Activated T-helper 1 cell treated with anti-CD3 and anti-CD28 coated beads, Interleukin-2, amount 50 U/mL, for 16 hours (primary cell): Measurements from ENCODE around the gene ACD.
A peak's percentile ranks its signal among the peaks of the same experiment; 100 is the strongest.

ENCODE experiments used
- DNase-seq, 2 donors: peaks; one replicate each; pipeline ENCODE4 v3.0.0-alpha.2; 2020; ENCODE audit warnings: low read depth in 1 of 2, low spot score in 1 of 2

The ACD gene

DNA sequence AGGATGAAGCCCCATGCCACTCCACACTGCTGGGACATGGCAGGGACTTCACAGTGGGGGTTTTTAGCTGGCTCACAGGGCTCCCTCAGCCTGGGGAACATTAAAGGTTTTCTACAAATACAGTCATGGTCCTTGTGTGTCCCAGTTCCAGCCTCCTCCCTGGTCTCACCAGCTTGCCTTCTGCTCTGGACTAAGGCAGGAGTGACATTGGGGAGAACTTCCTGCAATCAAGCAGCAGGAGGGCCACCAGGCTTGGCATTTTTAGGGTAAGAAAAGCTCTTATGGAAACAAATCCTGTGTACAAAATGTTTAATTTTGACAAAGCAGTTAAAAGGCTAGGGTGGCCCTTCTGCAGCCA lies 2.6 kb upstream of the ACD start:
- no peak for DNase-seq

DNA sequence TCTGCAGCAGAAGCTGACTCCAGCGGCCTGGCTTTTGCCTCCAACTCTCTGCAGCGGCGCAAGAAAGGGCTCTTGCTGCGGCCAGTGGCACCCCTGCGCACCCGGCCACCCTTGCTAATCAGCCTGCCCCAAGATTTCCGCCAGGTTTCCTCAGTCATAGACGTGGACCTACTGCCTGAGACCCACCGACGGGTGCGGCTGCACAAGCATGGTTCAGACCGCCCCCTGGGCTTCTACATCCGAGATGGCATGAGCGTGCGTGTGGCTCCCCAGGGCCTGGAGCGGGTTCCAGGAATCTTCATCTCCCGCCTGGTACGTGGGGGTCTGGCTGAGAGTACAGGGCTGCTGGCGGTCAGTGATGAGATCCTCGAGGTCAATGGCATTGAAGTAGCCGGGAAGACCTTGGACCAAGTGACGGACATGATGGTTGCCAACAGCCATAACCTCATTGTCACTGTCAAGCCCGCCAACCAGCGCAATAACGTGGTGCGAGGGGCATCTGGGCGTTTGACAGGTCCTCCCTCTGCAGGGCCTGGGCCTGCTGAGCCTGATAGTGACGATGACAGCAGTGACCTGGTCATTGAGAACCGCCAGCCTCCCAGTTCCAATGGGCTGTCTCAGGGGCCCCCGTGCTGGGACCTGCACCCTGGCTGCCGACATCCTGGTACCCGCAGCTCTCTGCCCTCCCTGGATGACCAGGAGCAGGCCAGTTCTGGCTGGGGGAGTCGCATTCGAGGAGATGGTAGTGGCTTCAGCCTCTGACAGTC lies 2.0 kb upstream of the ACD start:
- DNase-seq: no peak

DNA sequence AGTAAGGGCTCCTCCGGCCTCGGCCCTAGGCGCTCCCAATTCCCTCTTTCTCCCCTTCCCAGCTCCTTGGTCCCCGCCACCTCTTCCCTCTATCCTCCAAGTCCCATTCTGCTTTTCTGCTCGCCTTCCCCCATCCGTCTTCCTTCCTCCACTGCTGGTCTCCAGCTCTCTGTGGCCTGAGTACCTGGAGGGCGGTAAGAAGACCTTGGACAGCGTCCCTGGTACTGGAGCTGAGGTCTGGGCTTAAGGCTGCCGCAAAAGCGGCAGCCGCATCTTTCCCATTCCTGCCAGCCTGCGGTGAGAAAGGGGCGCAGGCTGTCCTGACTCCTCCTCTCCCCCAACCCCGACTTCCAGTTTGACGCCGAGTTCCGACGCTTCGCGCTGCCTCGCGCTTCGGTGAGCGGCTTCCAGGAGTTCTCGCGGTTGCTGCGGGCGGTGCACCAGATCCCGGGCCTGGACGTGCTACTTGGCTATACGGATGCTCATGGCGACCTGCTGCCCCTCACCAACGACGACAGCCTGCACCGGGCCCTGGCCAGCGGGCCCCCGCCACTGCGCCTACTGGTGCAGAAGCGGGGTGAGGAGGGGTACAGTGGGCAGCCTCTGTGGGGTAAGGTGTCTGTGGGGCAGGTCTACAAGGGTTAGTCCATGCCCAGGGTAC lies 1.2 kb upstream of the ACD start:
- no peak for DNase-seq

DNA sequence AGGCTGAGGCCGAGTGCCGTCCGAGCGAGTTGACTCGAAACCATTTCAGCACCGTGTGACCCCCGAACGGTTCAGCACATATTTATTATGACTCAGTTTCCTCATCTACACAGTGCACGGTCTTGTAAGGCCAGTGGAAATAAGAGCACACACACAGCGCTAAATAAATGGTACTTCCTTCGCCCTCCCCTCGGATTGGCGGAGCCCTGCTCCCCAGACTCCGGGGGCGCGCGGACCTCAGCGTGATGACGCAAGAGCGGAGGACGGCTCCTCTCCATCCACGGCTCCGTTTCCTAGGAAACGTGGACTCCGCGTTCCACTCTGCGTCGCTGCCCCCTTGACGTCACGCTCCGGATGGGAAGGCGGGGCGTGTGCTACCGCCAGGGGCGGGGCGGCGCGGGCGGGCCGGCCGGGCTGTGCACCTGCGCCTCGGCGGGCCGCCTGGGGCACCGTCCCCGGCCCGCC lies 536 bp upstream of the ACD start, which contains the start of gene PARD6A:
Gene PARD6A (plus strand): TSS at position 397 of the 465 bp plus-strand sequence. CDS start 79 bp downstream, outside the sequence.
- peak; percentile 86 to 92 for DNase-seq

DNA sequence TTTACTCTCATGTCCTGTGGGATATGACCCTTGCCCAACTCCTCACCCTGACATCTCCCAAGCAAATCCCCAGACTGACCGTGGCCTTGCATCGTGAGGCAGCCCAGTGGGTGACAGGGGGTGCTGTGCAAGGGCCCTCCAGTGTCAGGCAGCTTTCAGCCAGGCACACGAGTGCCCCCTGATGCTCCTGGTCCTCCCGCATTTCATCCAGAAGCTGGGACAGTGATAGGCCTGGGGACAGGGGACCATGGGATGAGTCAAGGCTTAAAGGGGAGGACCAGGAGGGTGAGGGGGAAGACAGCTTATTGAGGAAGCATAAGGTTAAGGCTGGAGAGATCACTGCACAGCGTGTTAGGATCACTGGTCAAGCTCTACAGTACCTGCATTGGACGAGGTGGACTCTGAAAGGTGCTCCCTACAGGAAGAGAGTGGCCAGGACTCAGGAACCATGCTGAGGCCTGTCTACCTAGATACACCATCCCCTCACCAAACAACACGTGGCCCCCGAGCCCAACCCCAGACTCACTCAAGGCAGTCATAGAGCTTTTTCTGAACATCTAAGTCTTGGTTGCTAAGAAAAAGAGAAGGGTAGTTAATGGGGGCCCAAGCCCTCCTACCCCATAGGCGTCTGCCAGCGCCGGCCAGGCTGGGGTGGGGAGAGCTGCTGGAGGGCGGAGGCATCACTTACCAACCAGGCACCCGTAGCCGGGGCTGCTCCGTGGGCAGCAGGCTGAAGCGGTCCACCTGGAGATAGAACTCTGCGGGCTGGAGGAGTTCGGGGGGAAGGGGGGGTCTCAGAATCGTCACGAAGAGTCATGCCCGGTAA lies 998 bp downstream of the ACD start:
- DNase-seq: no peak

DNA sequence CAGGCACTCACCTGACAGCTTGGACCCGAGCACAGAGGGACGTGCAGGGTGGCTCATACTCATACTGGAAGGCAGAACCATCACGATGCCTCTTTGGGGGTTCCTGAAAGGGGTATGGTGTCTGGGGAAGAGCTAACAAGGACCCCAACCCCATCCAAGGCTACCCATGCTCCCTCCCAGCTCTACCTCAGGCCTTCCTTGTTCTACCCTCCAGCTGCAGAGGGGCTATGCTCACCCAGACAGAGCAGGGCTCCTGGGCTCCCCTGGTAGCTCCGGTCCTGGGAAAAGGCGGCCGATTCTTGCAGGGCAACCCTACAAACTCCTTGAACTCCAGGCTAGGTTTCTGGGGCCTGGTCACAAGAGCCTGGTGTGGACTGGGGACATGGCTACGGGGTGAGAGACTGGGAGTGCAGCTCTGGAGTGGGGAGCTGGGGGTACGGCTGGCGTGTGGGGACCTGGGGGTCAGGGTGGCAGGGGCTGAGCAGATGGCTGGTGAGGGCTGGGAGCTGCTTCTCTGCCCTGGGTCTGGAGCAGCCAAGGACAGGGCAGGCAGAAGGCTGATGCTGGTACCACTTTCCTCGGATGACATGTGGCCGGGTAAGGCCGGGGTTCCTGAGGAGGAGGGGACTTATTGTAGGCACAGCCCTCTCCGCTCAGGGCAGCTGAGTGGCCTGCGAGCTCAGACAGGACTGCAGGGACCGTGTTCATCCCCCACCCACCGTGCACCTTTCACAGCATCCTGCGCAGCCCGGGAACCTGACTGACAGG lies 2.1 kb downstream of the ACD start:
- no peak for DNase-seq

DNA sequence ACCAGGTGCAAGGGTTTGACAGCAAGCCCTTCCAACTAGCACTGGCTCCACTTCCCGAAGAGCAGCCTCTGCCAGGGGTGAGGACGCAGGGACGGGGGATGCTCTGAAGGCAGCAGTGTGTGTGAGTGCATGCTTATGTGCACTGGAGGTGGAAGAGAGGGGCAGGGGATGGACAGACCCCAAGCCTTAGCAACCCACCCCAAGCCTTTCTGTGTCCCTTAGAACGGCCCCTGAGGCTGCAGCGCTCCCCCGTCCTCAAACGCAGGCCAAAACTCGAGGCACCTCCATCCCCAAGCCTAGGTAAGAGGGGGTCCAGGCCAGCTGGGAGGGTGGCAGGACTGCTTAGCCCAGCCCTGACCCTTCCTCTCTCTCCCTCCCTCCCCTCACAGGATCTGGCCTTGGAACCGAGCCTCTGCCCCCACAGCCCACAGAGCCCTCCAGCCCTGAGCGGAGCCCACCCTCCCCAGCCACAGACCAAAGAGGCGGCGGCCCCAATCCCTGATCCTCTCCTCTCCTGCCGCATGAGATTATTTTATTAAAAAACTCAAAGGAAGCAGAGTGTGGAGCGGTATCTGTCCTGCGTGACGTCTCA lies 2.9 kb downstream of the ACD start:
- no peak for DNase-seq

DNA sequence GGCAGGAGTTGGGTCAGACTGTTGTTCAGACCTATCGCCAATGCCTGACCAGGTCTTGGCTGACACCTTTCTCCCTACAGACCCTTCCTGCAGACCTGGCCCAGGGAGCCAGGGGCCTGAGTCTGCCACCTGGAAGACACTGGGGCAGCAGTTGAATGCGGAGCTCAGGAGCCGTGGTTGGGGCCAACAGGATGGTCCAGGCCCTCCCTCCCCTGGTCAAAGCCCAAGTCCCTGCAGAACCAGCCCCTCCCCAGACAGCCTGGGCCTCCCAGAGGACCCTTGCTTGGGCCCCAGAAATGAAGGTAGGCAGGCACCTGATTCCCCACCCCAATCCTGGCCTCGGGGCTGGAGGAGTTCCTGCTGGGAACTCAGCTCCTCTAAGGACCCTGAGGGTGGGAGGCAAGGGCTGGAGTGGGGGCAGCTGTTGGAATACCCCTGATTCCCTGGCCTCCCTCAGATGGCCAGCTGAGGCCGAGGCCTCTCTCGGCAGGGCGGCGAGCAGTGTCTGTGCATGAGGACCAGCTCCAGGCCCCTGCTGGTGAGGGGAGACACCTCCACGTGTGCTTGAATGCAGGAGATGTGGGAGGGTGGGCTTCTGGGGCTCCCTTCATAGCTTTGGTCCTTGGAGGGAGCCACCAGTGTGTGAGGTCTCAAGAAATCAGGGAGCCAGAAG lies 3.6 kb downstream of the ACD start:
- DNase-seq: no peak

DNA sequence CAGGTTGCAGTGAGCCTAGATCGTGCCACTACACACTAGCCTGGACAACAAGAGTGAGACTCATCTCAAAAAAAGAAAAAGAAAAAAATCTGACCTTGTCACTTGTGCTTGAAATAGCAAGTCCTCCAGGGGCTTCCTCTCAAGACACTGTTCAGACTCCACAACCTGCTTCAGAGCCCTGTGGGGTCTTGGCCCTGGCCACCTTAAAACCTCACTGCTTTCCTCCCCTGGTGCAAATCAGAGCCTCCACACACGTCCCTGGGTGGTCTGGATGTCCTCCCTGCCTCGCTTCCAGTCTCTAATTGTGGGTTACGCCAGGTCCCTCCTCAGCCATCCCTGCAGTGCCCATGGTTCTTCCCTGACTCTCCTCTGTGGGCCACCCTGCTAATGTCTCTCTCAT lies 4.7 kb downstream of the ACD start:
- DNase-seq: no peak

DNA sequence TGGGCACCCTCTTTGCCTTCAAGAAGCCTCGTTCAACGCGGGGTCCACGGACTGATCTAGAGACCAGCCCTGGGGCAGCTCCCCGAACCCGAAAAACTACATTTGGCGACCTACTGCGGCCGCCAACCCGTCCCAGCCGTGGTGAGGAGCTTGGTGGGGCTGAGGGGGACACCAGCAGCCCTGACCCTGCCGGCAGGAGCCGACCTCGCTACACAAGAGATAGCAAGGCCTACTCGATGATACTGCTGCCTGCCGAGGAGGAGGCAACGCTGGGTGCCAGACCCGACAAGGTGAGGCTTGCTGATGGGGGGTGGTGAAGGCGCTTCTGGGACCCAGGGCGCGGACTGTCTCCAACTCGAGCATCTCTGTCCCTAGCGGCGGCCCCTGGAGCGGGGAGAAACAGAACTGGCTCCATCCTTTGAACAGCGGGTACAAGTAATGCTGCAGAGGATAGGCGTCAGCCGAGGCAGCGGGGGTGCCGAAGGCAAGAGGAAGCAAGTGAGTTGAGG lies 5.6 kb downstream of the ACD start:
- no peak for DNase-seq

DNA sequence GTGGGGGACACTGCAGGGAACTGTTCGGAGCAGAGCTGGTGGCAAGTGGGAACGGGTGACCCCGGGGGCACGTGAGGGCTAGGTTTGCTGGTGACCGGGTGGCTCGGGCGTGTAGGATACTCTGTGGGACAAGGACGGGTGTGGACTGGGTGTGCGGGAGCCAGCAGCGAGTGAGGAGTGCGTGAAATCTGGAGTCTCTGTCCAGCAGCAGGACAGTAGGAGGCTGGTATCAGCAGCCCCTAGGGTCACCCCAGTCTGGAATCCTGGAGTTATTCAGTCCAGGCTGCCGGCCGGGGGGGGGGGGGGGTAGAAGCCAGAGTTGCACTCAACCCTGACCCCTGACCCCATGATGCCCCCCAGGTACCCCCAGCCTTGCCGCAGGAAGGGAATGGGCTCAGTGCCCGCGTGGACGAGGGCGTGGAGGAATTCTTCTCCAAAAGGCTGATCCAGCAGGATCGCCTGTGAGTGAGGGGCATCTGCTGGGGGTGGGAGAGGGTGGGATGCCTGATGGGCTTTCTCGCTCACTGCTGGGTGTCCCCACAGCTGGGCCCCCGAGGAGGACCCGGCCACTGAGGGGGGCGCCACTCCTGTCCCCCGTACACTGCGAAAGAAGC lies 6.2 kb downstream of the ACD start:
- DNase-seq: no peak

DNA sequence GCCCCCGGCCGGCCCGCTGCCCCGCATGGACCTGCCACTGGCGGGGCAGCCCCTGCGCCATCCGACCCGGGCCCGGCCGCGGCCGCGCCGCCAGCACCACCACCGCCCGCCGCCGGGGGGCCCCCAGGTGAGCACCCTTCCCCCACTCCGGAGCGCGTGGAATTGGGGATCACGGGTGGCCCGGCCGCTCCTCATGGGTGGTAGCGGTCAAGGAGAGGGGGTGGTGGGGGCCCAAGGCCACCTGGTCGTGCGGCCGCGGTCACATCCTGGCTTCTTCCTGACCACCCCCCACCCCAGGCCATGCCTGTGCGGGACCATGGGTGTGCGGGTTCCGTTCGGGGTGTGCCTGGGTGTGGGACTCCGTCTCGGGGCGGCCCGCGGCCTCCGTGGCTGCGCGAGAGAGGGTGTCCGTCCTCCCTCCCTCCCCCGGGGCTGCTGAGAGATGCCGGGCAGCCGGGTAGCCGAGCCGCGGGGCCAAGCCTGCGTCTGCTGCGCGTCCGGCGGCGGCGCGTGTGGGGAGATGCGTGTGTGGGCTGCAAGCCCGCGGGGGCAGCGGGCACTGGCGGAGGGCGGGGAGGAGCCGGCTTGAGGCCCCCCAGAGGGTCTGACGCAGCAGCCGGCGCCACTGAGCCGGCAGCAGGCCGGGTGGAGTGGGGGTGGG lies 6.8 kb downstream of the ACD start:
- no peak for DNase-seq

DNA sequence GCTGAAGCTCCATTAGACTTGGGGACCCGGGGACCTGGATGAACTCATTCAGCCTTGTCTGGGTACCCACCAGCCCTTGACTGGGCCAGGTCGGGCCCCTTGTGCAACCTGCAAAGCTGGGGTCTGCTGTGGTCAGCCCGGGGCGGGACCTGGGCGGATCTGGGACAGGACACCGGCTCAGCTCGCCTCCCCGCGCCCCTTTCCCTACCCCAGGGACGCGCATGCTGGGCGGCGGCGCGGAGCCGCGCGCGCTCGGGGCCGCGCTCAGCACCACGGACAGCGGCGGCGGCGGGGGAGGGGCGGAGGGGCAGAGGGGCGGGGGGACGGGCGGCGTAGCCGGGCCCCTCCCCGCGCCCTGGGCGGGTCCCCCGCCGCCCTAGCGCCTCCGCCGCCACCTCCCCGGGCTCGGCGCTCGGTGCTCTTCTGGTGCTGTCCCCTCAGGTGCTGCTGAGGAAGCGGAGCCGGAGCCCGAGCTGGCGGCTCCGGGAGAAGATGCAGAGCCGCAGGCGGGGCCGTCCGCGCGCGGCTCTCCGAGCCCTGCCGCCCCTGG lies 7.4 kb downstream of the ACD start:
- DNase-seq: no peak

DNA sequence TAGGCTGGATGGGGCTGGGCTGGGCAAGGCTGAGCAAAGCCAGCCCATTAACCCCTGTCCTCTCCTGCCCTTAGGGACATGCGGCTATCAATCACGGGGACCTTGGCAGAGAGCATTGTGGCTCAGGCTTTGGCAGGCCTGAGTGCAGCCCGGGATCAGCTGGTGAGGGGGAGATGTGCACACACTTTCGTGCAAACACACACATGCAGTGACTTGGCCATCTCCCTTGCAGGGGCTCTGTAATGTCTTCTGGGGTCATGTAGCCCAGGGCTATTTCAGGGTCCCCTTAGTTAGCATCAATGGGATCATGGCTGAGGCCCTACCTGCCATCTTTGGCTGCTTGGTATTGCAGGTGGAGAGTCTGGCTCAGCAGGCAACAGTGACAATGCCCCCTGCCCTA lies 8.2 kb downstream of the ACD start:
- DNase-seq: no peak

DNA sequence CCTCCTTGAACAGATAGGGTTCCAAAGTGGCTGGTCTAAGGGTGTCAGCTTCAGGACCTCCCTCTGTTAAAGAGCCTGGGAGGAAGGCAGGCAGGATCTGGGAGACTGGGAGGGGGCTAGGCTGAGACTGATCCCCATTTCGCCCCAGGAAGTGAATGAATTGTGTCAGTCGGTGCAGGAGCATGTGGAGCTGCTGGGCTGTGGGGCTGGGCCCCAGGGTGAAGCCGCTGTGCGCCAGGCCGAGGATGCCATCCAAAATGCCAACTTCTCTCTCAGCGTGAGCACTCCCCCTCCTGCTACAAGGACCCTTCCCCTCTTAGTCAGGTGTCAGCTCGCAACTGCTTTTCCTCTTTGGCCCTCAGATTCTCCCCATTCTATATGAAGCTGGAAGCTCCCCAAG lies 9.0 kb downstream of the ACD start:
- no peak for DNase-seq

DNA sequence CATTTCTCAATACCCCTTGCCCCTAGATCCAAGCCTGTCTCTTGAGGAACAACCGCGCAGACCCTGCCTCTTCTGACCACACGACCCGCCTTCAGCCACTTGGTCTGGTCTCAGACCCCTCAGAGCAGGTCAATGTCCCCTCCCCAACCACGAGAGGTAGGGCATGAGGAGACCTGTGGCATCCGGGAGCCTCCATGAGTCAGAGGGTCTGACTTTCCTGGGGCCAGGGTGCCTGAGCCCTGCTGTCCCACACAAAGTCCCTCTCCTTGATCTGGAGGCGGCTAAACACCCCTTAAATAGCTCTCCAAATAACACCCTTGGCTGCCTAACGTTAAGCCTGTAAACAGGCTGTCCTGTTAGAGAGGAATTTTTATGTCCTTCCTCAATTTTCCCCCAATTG lies 10.0 kb downstream of the ACD start:
- DNase-seq: no peak

DNA sequence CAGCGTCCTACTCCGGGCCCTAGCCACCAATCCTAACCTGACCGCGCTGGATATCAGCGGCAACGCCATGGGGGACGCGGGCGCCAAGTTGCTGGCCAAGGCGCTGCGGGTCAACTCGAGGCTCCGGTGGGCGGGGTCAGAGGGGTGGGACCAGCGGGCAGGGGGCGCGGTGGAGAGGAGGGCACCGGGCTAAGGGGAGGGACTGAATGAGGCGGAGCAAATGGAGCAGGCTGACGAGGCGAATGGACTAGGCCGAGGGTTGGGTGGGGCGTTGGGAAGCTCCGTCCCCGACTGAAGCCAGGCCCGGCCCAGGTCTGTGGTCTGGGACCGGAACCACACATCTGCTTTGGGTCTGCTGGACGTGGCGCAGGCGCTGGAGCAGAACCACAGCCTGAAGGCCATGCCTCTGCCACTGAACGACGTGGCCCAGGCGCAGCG lies 10.5 kb downstream of the ACD start:
- no peak for DNase-seq

DNA sequence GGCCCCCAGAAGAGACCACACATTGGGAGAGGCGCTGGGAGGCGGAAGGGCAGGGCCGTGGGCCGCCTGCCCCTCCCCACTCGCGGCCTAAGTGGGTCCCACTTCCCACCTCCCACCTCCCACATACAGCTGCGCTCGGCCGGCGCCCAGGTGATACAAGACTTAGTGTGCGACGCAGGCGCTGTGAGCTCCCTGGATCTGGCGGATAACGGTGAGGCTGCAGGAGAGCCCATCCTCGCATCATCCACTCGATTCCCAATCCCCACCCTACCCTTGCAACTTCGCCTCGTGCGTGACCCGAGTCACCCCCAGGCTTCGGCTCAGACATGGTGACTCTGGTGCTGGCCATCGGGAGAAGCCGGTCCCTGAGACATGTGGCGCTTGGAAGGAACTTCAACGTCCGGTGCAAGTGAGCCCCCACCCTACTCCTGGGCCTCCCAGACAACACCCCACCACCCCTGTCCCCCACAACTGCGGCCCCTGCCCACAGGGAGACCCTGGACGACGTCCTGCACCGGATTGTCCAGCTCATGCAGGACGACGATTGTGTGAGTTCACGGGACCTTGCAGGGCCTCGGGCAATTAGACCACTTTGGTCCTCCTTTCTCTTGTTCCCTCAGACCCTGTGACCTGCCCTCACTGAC lies 11.2 kb downstream of the ACD start:
- DNase-seq: no peak
